ENCODE results near the gene EPHA2. TPM values are rescaled to one million over a fixed set of nuclear protein-coding genes. Genes with fewer than 3 reads are reported as not detected.
"Not testable (repeated sequence)": the region's sequence is repeated elsewhere in the genome, so short reads cannot be mapped to it uniquely, and the experiment has no call there.

The EPHA2 gene
- polyA plus RNA-seq, 1 of the 3 experiments (the other 2 are of a cell fraction): 126 TPM

DNA sequence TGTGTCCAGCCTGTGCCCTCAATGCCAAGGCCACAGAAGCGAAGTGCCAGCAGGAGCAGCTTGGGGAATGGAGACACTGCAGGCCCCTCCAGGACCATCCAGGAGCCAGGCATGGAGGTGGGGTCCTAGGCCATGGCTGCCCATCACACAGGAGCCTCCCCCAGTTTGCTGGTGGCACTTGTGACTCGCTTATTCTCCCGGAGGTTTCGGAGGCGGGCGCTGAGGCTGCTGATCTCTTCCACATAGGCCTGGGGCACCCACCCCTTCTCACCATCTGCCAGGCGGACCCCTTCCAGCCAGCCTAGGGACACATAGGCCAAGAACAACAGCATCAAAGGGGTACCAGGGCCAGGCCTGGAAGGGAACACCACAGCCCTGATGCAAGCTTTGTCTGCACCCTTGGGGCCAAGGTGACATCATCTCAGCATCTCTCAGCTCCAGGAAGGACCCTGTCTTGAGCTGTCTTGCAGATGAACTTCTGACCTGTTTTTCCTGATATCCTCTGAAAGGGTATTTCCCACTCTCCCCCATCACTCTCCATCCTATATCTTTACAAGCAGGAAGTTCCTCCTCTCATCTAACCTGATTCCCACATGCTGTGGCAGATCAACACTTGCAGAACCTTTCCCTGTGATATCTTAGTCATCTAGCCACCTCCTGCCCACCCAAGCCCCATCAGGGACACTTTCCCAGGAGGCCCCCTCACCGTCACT is 42.7 kb upstream of the EPHA2 start:
- TF ChIP-seq, protein P1, sequence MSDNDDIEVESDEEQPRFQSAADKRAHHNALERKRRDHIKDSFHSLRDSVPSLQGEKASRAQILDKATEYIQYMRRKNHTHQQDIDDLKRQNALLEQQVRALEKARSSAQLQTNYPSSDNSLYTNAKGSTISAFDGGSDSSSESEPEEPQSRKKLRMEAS (IDR thresholded peaks at IDR 0.05; ENCODE audit: low read depth): no peak
- TF ChIP-seq POLR2AphosphoS5 (IDR thresholded peaks at IDR 0.05; ENCODE audit: low read depth, low read length) (no peak), IRF3 (IDR thresholded peaks at IDR 0.05; ENCODE audit: low read depth, low read length) (no peak), SMC3 (IDR thresholded peaks at IDR 0.05; ENCODE audit: low read depth, low read length) (no peak), MEF2A (IDR thresholded peaks at IDR 0.05; ENCODE audit: borderline replicate concordance, low read depth) (no peak), TCF12 (IDR thresholded peaks at IDR 0.05) (no peak), EP300 (IDR thresholded peaks at IDR 0.05; ENCODE audit: borderline replicate concordance in 1 of 2, low read depth in 1 of 2, low read length in 1 of 2) (no peak), GATA2 (CRISPR knock-in tag; IDR thresholded peaks at IDR 0.05) (no peak)
- Histone ChIP-seq H3K4me3 (ENCODE audit: low read depth in 2 of 2, low read length in 1 of 2) (no peak overlapping the region), H3K9ac (no peak overlapping the region), H2AFZ (ENCODE audit: low read depth) (no peak overlapping the region), H3K9me2 (no peaks in the 10 kb centered on the region), H3F3A (replicated peaks; ENCODE audit: insufficient read depth) (no peaks in the 10 kb centered on the region), H3K36me3 (replicated peaks in 1 of 2; ENCODE audit: control insufficient read depth in 1 of 2, insufficient read depth in 2 of 2, low read length in 1 of 2) (no peaks in the 10 kb centered on the region), H3K79me2 (ENCODE audit: insufficient read depth) (no peaks in the 10 kb centered on the region), H3K27me3 (ENCODE audit: insufficient read depth) (no peaks in the 10 kb centered on the region), H3K27ac (ENCODE audit: low read depth in 2 of 2, low read length in 1 of 2) (no peak overlapping the region), H3K4me2 (no peak overlapping the region), H3K4me1 (ENCODE audit: control insufficient read depth in 1 of 2, insufficient read depth in 2 of 2, low read depth in 1 of 2, low read length in 1 of 2) (no peaks in the 10 kb centered on the region; a peak in 1 of 4 replicates), H3K9me3 (no peaks in the 10 kb centered on the region), H4K20me1 (ENCODE audit: insufficient read depth) (no peaks in the 10 kb centered on the region)
- no peak for DNase-seq
- ChIA-PET POLR2A (no interaction called here), CTCF (interaction anchor here (3.0 to 4.6 kb wide), 2 partner anchors 10 to 119 kb away, joined by 13 to 17 read pairs; no protein-coding TSS in a partner anchor)
- WGBS (ENCODE audit: low lambda C conversion rate): 79% methylated on average over 6 of the region's 8 CpGs

- 81% methylated on average over 2 of the region's 3 CpGs for WGBS (ENCODE audit: low lambda C conversion rate)
- peaks cover 0 to 5% of the 10 kb centered on the region in 2 experiments; a peak in 1 of 4 replicates for H3K4me1 ChIP-seq (ENCODE audit: control insufficient read depth in 1 of 2, insufficient read depth in 2 of 2, low read depth in 1 of 2, low read length in 1 of 2)
These were observed 41.0 kb upstream of the EPHA2 start for GRCh38 chr1:16196874-16197273.

GRCh38 chr1:16196139-16196538 is 40.3 kb upstream of the EPHA2 start:
- H2AFZ ChIP-seq (ENCODE audit: low read depth); H3K9me2 ChIP-seq; H3K79me2 ChIP-seq (ENCODE audit: insufficient read depth); POLR2A ChIA-PET; H3K4me2 ChIP-seq; H3K27ac ChIP-seq (ENCODE audit: low read depth in 2 of 2, low read length in 1 of 2); H4K20me1 ChIP-seq (ENCODE audit: insufficient read depth); H3K36me3 ChIP-seq (replicated peaks in 1 of 2; ENCODE audit: control insufficient read depth in 1 of 2, insufficient read depth in 2 of 2, low read length in 1 of 2); H3K4me3 ChIP-seq (ENCODE audit: low read depth in 2 of 2, low read length in 1 of 2); H3K9me3 ChIP-seq; DNase-seq; H3K27me3 ChIP-seq (ENCODE audit: insufficient read depth); H3F3A ChIP-seq (replicated peaks; ENCODE audit: insufficient read depth); H3K9ac ChIP-seq: not testable (repeated sequence)
- peaks cover 0 to 11% of the 10 kb centered on the region in 2 experiments; a peak in 1 of 4 replicates for H3K4me1 ChIP-seq (ENCODE audit: control insufficient read depth in 1 of 2, insufficient read depth in 2 of 2, low read depth in 1 of 2, low read length in 1 of 2)
- WGBS (ENCODE audit: low lambda C conversion rate): 86% methylated on average over 4 of the region's 4 CpGs
- CTCF ChIA-PET: interaction anchor here (0.9 to 4.6 kb wide), 4 partner anchors 8 to 117 kb away, joined by 3 to 17 read pairs (median 4); no protein-coding TSS in a partner anchor

More at GRCh38 chr1:16196874-16197273, 41.0 kb upstream of the EPHA2 start:
- Histone ChIP-seq H2AFZ (ENCODE audit: low read depth) (no peak overlapping the region), H3K79me2 (ENCODE audit: insufficient read depth) (no peaks in the 10 kb centered on the region), H3K27ac (ENCODE audit: low read depth in 2 of 2, low read length in 1 of 2) (no peak overlapping the region), H3F3A (replicated peaks; ENCODE audit: insufficient read depth) (no peaks in the 10 kb centered on the region), H3K4me3 (ENCODE audit: low read depth in 2 of 2, low read length in 1 of 2) (no peak overlapping the region), H3K4me2 (no peak overlapping the region), H3K9me3 (no peaks in the 10 kb centered on the region), H4K20me1 (ENCODE audit: insufficient read depth) (no peaks in the 10 kb centered on the region), H3K27me3 (ENCODE audit: insufficient read depth) (no peaks in the 10 kb centered on the region), H3K9ac (no peak overlapping the region), H3K9me2 (no peaks in the 10 kb centered on the region), H3K36me3 (replicated peaks in 1 of 2; ENCODE audit: control insufficient read depth in 1 of 2, insufficient read depth in 2 of 2, low read length in 1 of 2) (no peaks in the 10 kb centered on the region)
- DNase-seq: no peak
- POLR2A ChIA-PET: no interaction called here
- CTCF ChIA-PET: interaction anchor here (1.0 to 4.6 kb wide), 3 partner anchors 8 to 117 kb away, joined by 3 to 17 read pairs (median 4); no protein-coding TSS in a partner anchor
- TF ChIP-seq, protein P1 (IDR thresholded peaks at IDR 0.05; ENCODE audit: low read depth): no peak
